Measurements from ENCODE around the gene GEMIN8.

DNA sequence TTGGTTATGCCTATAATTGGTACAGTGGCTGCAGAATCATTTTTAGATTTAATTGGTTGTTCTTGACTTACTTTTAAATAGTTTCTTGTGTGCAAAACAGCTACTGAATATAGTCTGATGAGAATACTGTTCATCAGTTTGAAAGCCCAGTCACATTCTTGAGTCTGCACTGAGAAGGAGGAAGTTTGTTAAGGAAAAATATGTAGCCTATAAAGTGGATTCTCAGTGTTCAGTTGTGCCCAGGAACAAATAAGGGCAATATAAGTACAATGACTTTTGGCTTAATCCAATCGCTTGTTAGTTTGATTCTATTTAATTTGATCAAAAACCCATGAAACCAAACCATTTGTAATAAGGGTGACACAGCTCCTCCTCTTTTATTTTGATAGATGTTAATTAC is 32.8 kb upstream of the GEMIN8 start:
- TF ChIP-seq, protein P1, sequence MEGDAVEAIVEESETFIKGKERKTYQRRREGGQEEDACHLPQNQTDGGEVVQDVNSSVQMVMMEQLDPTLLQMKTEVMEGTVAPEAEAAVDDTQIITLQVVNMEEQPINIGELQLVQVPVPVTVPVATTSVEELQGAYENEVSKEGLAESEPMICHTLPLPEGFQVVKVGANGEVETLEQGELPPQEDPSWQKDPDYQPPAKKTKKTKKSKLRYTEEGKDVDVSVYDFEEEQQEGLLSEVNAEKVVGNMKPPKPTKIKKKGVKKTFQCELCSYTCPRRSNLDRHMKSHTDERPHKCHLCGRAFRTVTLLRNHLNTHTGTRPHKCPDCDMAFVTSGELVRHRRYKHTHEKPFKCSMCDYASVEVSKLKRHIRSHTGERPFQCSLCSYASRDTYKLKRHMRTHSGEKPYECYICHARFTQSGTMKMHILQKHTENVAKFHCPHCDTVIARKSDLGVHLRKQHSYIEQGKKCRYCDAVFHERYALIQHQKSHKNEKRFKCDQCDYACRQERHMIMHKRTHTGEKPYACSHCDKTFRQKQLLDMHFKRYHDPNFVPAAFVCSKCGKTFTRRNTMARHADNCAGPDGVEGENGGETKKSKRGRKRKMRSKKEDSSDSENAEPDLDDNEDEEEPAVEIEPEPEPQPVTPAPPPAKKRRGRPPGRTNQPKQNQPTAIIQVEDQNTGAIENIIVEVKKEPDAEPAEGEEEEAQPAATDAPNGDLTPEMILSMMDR (IDR thresholded peaks at IDR 0.05): no peak
- TF ChIP-seq POLR2A (IDR thresholded peaks at IDR 0.05): no peak
